Mesenteric fat pad (tissue), 1 donor: ENCODE results near the gene MAGI2. TPM values are rescaled to one million over a fixed set of nuclear protein-coding genes. Genes with fewer than 3 reads are reported as not detected.
"Not testable (repeated sequence)": the region's sequence is repeated elsewhere in the genome, so short reads cannot be mapped to it uniquely, and the experiment has no call there.

Source experiments
- DNase-seq: peaks from one replicate; pipeline ENCODE4 v3.0.0-alpha.2; 2020; ENCODE audit warnings: low spot score
- total RNA-seq: library from RNA; stranded (reverse); fragmentation: NEBNext Ultra II Directional; extraction: Animal tissue kit (Norgen Biotek cat#: 25700); gene quantifications from one replicate; pipeline ENCODE4 v1.2.1, GENCODE V29; 2021
- donor health status: DM: yes; HTN: yes; CAD: no.

MAGI2 gene
- total RNA-seq, 1 donor from 2014 or later, result 9.7 TPM

GRCh38 chr7:78503301-78503700, 950.2 kb downstream of the MAGI2 start:
- not testable (repeated sequence) for DNase-seq

GRCh38 chr7:78501064-78501463, 952.4 kb downstream of the MAGI2 start:
- no peak for DNase-seq

GRCh38 chr7:78499971-78500370, 953.5 kb downstream of the MAGI2 start:
- DNase-seq, result no peak

- DNase-seq, result no peak
These were observed 954.2 kb downstream of the MAGI2 start for GRCh38 chr7:78499283-78499682.

- DNase-seq, result no peak
These were observed 955.6 kb downstream of the MAGI2 start for GRCh38 chr7:78497728-78498427.

- DNase-seq, result no peak
These were observed 957.3 kb downstream of the MAGI2 start for GRCh38 chr7:78496096-78496630.

- no peak for DNase-seq
These were observed 960.1 kb downstream of the MAGI2 start for GRCh38 chr7:78493401-78493800.

- DNase-seq, result no peak
These were observed 961.3 kb downstream of the MAGI2 start for GRCh38 chr7:78492146-78492545.

GRCh38 chr7:78490524-78490923, 962.9 kb downstream of the MAGI2 start:
- DNase-seq, result no peak

GRCh38 chr7:78489476-78490240, 963.8 kb downstream of the MAGI2 start:
- no peak for DNase-seq

GRCh38 chr7:78487464-78487863, 966.0 kb downstream of the MAGI2 start:
- DNase-seq, result no peak

GRCh38 chr7:78479348-78479747, 974.1 kb downstream of the MAGI2 start:
- DNase-seq, result no peak

GRCh38 chr7:78476851-78477405, 976.5 kb downstream of the MAGI2 start:
- no peak for DNase-seq

GRCh38 chr7:78473571-78474301, 979.7 kb downstream of the MAGI2 start:
- no peak for DNase-seq

GRCh38 chr7:78473021-78473420, 980.4 kb downstream of the MAGI2 start:
- no peak for DNase-seq

- no peak for DNase-seq
These were observed 980.9 kb downstream of the MAGI2 start for GRCh38 chr7:78472519-78472918.

GRCh38 chr7:78465894-78466293, 987.6 kb downstream of the MAGI2 start:
- no peak for DNase-seq

- no peak for DNase-seq
These were observed 990.4 kb downstream of the MAGI2 start for GRCh38 chr7:78463039-78463438.

- DNase-seq, result no peak
These were observed 1002.8 kb downstream of the MAGI2 start for GRCh38 chr7:78450706-78451105.

GRCh38 chr7:78448911-78449310, 1004.6 kb downstream of the MAGI2 start:
- DNase-seq, result no peak

GRCh38 chr7:78444267-78444666, 1009.2 kb downstream of the MAGI2 start:
- no peak for DNase-seq
